BE2C (cell line): ENCODE measurements around the gene BST1.

Experiments
- DNase-seq: peaks from one replicate; pipeline ENCODE4 v3.0.0-alpha.2; 2020
- H3K27me3 ChIP-seq: fragments of 250-450 bp; sonication (Bioruptor Pico); 2 replicates; pipeline ENCODE4 v1.5.1; 2020; ENCODE audit warnings: mild to moderate bottlenecking
- H3K36me3 ChIP-seq: fragments of 250-450 bp; sonication (Bioruptor Pico); 2 replicates; pipeline ENCODE4 v1.5.1; 2020; ENCODE audit warnings: mild to moderate bottlenecking
- H3K4me1 ChIP-seq: fragments of 250-450 bp; sonication (Bioruptor Pico); 2 replicates; pipeline ENCODE4 v1.5.1; 2020
- H3K4me3 ChIP-seq: 2 replicates; pipeline ENCODE4 v1.5.1; 2011; ENCODE audit warnings: low read depth, low read length
- H3K9me3 ChIP-seq: fragments of 250-450 bp; sonication (Bioruptor Pico); 2 replicates; pipeline ENCODE4 v1.5.1; 2020
- CTCF ChIP-seq: IDR thresholded peaks from 2 replicates; pipeline ENCODE4 v1.5.1; 2012; ENCODE audit warnings: mild to moderate bottlenecking, low read depth, low read length

The BST1 gene

GRCh38 chr4:15689540-15689939, 13.3 kb upstream of the BST1 start:
- H3K4me3 ChIP-seq: no peak overlapping the region
- no peak for TF ChIP-seq CTCF
- H3K27me3 ChIP-seq: no peaks in the 10 kb centered on the region
- no peak for DNase-seq
- H3K9me3 ChIP-seq: no peaks in the 10 kb centered on the region
- H3K4me1 ChIP-seq: no peaks in the 10 kb centered on the region; the same call in 1 of the 2 replicates
- H3K36me3 ChIP-seq: peaks cover 5% of the 10 kb centered on the region; the same call in 1 of the 2 replicates

- TF ChIP-seq CTCF: no peak
- Histone ChIP-seq H3K4me1 (no peaks in the 10 kb centered on the region; the same call in 1 of the 2 replicates), H3K4me3 (no peak overlapping the region), H3K27me3 (no peaks in the 10 kb centered on the region), H3K36me3 (peaks cover 5% of the 10 kb centered on the region; the same call in 1 of the 2 replicates), H3K9me3 (no peaks in the 10 kb centered on the region)
- no peak for DNase-seq
Observed at GRCh38 chr4:15690020-15690809, 12.7 kb upstream of the BST1 start.

- no peaks in the 10 kb centered on the region for H3K27me3 ChIP-seq
- H3K36me3 ChIP-seq: peaks cover 2% of the 10 kb centered on the region; the same call in 1 of the 2 replicates
- no peak for TF ChIP-seq CTCF
- no peaks in the 10 kb centered on the region; the same call in 1 of the 2 replicates for H3K4me1 ChIP-seq
- no peaks in the 10 kb centered on the region for H3K9me3 ChIP-seq
- DNase-seq: no peak
- H3K4me3 ChIP-seq: no peak overlapping the region
Observed at GRCh38 chr4:15691346-15692135, 11.3 kb upstream of the BST1 start.

GRCh38 chr4:15692602-15693001, 10.3 kb upstream of the BST1 start:
- TF ChIP-seq CTCF: no peak
- no peaks in the 10 kb centered on the region; the same call in 1 of the 2 replicates for H3K4me1 ChIP-seq

GRCh38 chr4:15694431-15694830, 8.4 kb upstream of the BST1 start:
- H3K36me3 ChIP-seq: no peaks in the 10 kb centered on the region
- TF ChIP-seq CTCF: no peak
- H3K4me3 ChIP-seq: no peak overlapping the region
- H3K4me1 ChIP-seq: no peaks in the 10 kb centered on the region; the same call in 1 of the 2 replicates
- no peaks in the 10 kb centered on the region for H3K9me3 ChIP-seq
- no peaks in the 10 kb centered on the region for H3K27me3 ChIP-seq
- DNase-seq: no peak

More at GRCh38 chr4:15692602-15693001, 10.3 kb upstream of the BST1 start:
- no peaks in the 10 kb centered on the region for H3K9me3 ChIP-seq
- no peaks in the 10 kb centered on the region for H3K27me3 ChIP-seq
- H3K4me3 ChIP-seq: no peak overlapping the region
- no peak for DNase-seq
- no peaks in the 10 kb centered on the region for H3K36me3 ChIP-seq

- H3K4me3 ChIP-seq: no peak overlapping the region
- DNase-seq: no peak
Observed at GRCh38 chr4:15695240-15695699, 7.6 kb upstream of the BST1 start.

More at GRCh38 chr4:15695240-15695699, 7.6 kb upstream of the BST1 start:
- no peaks in the 10 kb centered on the region for H3K9me3 ChIP-seq
- no peaks in the 10 kb centered on the region for H3K36me3 ChIP-seq
- no peak for TF ChIP-seq CTCF
- no peaks in the 10 kb centered on the region; the same call in 1 of the 2 replicates for H3K4me1 ChIP-seq
- H3K27me3 ChIP-seq: no peaks in the 10 kb centered on the region
